SU-DHL-6 (cell line): ENCODE data around the gene CACNA2D4.

ENCODE experiments used
- H2AFZ ChIP-seq: fragments of 200-600 bp; sonication (generic); 2 replicates; pipeline ENCODE4 v1.6.1; 2014; ENCODE audit warnings: low read depth, mild to moderate bottlenecking, moderate library complexity, mixed read lengths, antibody characterized with exemption, low read length; ENCODE audit not compliant: severe bottlenecking
- H3F3A ChIP-seq: fragments of 200-600 bp; shearing (Covaris generic); 2 replicates; pipeline ENCODE4 v1.6.0; 2016; ENCODE audit warnings: antibody characterized with exemption, mild to moderate bottlenecking; ENCODE audit not compliant: insufficient read depth
- H3K27ac ChIP-seq: fragments of 200-600 bp; sonication (generic); 2 replicates; pipeline ENCODE4 v1.5.1; 2016; ENCODE audit warnings: low read depth, mild to moderate bottlenecking, low read length, moderate library complexity, mixed read lengths
- H3K27me3 ChIP-seq: fragments of 200-600 bp; sonication (generic), shearing (Covaris generic); 2 replicates; pipeline ENCODE4 v1.6.0; 2014; ENCODE audit warnings: mild to moderate bottlenecking, low read length
- H3K36me3 ChIP-seq: fragments of 200-600 bp; sonication (generic); 2 replicates; pipeline ENCODE4 v1.6.1; 2014; ENCODE audit warnings: mild to moderate bottlenecking, low read length, mixed read lengths
- H3K4me2 ChIP-seq: fragments of 300-600, 200-600 bp; shearing (Covaris generic), sonication (generic); 2 replicates; pipeline ENCODE4 v1.6.0; 2014; ENCODE audit warnings: low read length, low read depth, mild to moderate bottlenecking; ENCODE audit not compliant: poor library complexity, severe bottlenecking
- H3K4me3 ChIP-seq: fragments of 200-600 bp; sonication (generic); 2 replicates; pipeline ENCODE4 v1.5.1; 2014; ENCODE audit warnings: antibody characterized with exemption, low read length, mild to moderate bottlenecking, mixed read lengths; ENCODE audit not compliant: insufficient read depth, poor library complexity, severe bottlenecking
- H3K79me2 ChIP-seq: fragments of 200-600 bp; sonication (generic); 2 replicates; pipeline ENCODE4 v1.6.1; 2014; ENCODE audit warnings: mild to moderate bottlenecking, low read length, moderate library complexity; ENCODE audit not compliant: insufficient read depth
- H3K9ac ChIP-seq: fragments of 200-600 bp; sonication (generic); 2 replicates; pipeline ENCODE4 v1.7.0; 2014; ENCODE audit warnings: mild to moderate bottlenecking, low read length
- H3K9me2 ChIP-seq: fragments of 200-600 bp; sonication (generic); replicated peaks from 2 replicates; pipeline ENCODE4 v1.6.1; 2014; ENCODE audit warnings: low read length; ENCODE audit not compliant: insufficient read depth
- H3K9me3 ChIP-seq: fragments of 200-600 bp; sonication (generic); 2 replicates; pipeline ENCODE4 v1.6.1; 2014; ENCODE audit warnings: low read length, mixed read lengths; ENCODE audit not compliant: insufficient read depth
- H4K20me1 ChIP-seq: fragments of 200-600 bp; sonication (generic); 2 replicates; pipeline ENCODE4 v1.6.1; 2014; ENCODE audit warnings: low read depth, mild to moderate bottlenecking, antibody characterized with exemption, low read length, moderate library complexity, mixed read lengths
- CTCF ChIP-seq: fragments of 200-600 bp; sonication (generic); IDR thresholded peaks from one replicate; pipeline ENCODE4 v1.5.1; 2017; ENCODE audit warnings: antibody characterized with exemption, mild to moderate bottlenecking, low read length, moderate library complexity; ENCODE audit not compliant: insufficient read depth, poor library complexity, severe bottlenecking
- EZH2phosphoT487 ChIP-seq: fragments of 200-600 bp; sonication (generic), shearing (Covaris generic); conservative IDR thresholded peaks from 2 replicates; pipeline ENCODE4 v1.6.1; 2018; ENCODE audit warnings: mild to moderate bottlenecking, antibody characterized with exemption, low read length, moderate library complexity, mixed read lengths

Gene CACNA2D4

GRCh38 chr12:1939801-1940607 lies 21.6 kb upstream of the CACNA2D4 start:
- Histone ChIP-seq H4K20me1 (no peaks in the 10 kb centered on the region), H3K4me2 (peak overlapping the region; percentile 9), H3K9me2 (no peaks in the 10 kb centered on the region), H3K27me3 (no peaks in the 10 kb centered on the region), H3K79me2 (no peaks in the 10 kb centered on the region), H2AFZ (peak overlapping the region; percentile 27), H3K27ac (no peak overlapping the region), H3K4me3 (no peak overlapping the region), H3K36me3 (no peaks in the 10 kb centered on the region), H3K9me3 (no peaks in the 10 kb centered on the region), H3K9ac (peak overlapping the region; percentile 23), H3F3A (no peaks in the 10 kb centered on the region)
- no peak for TF ChIP-seq EZH2phosphoT487
- TF ChIP-seq CTCF, result peak; percentile 94

GRCh38 chr12:1939331-1939730 lies 20.9 kb upstream of the CACNA2D4 start:
- Histone ChIP-seq H4K20me1 (no peaks in the 10 kb centered on the region), H3K9ac (peak overlapping the region; percentile 23; the same call in 1 of the 2 replicates), H3K36me3 (no peaks in the 10 kb centered on the region), H3K9me3 (no peaks in the 10 kb centered on the region), H3K4me3 (no peak overlapping the region), H3F3A (no peaks in the 10 kb centered on the region), H3K9me2 (no peaks in the 10 kb centered on the region), H3K27me3 (no peaks in the 10 kb centered on the region), H3K79me2 (no peaks in the 10 kb centered on the region), H2AFZ (peak overlapping the region; percentile 27), H3K27ac (no peak overlapping the region), H3K4me2 (no peak overlapping the region)
- no peak for TF ChIP-seq CTCF
- no peak for TF ChIP-seq EZH2phosphoT487

GRCh38 chr12:1937481-1938224 lies 19.2 kb upstream of the CACNA2D4 start:
- no peaks in the 10 kb centered on the region for H3K79me2 ChIP-seq
- no peaks in the 10 kb centered on the region for H3F3A ChIP-seq
- no peaks in the 10 kb centered on the region for H3K9me2 ChIP-seq
- no peaks in the 10 kb centered on the region for H3K9me3 ChIP-seq
- no peak overlapping the region for H3K9ac ChIP-seq
- H3K36me3 ChIP-seq, result no peaks in the 10 kb centered on the region
- H3K4me3 ChIP-seq, result no peak overlapping the region
- H3K27me3 ChIP-seq, result no peaks in the 10 kb centered on the region
- H4K20me1 ChIP-seq, result no peaks in the 10 kb centered on the region
- TF ChIP-seq CTCF (no peak), EZH2phosphoT487 (no peak)
- H3K4me2 ChIP-seq, result no peak overlapping the region
- H2AFZ ChIP-seq, result no peak overlapping the region
- H3K27ac ChIP-seq, result no peak overlapping the region
